BE2C (cell line): ENCODE measurements around the gene SFXN3.
"Not testable (repeated sequence)": the region's sequence is repeated elsewhere in the genome, so short reads cannot be mapped to it uniquely, and the experiment has no call there.

Source experiments
- DNase-seq: peaks from one replicate; pipeline ENCODE4 v3.0.0-alpha.2; 2020
- H3K27me3 ChIP-seq: fragments of 250-450 bp; sonication (Bioruptor Pico); 2 replicates; pipeline ENCODE4 v1.5.1; 2020; ENCODE audit warnings: mild to moderate bottlenecking
- H3K36me3 ChIP-seq: fragments of 250-450 bp; sonication (Bioruptor Pico); 2 replicates; pipeline ENCODE4 v1.5.1; 2020; ENCODE audit warnings: mild to moderate bottlenecking
- H3K4me1 ChIP-seq: fragments of 250-450 bp; sonication (Bioruptor Pico); 2 replicates; pipeline ENCODE4 v1.5.1; 2020
- H3K4me3 ChIP-seq: 2 replicates; pipeline ENCODE4 v1.5.1; 2011; ENCODE audit warnings: low read depth, low read length
- H3K9me3 ChIP-seq: fragments of 250-450 bp; sonication (Bioruptor Pico); 2 replicates; pipeline ENCODE4 v1.5.1; 2020
- TF ChIP-seq, protein P1 (sequence below): IDR thresholded peaks from 2 replicates; pipeline ENCODE4 v1.5.1; 2012; ENCODE audit warnings: mild to moderate bottlenecking, low read depth, low read length

Gene SFXN3

GRCh38 chr10:101031796-101032636 lies 982 bp downstream of the SFXN3 start:
- Histone ChIP-seq H3K27me3 (no peaks in the 10 kb centered on the region), H3K4me3 (peak overlapping the region; percentile 80), H3K36me3 (no peaks in the 10 kb centered on the region), H3K9me3 (no peaks in the 10 kb centered on the region), H3K4me1 (peaks cover 19% of the 10 kb centered on the region)
- peak; percentile 64 for DNase-seq
- TF ChIP-seq, protein P1, sequence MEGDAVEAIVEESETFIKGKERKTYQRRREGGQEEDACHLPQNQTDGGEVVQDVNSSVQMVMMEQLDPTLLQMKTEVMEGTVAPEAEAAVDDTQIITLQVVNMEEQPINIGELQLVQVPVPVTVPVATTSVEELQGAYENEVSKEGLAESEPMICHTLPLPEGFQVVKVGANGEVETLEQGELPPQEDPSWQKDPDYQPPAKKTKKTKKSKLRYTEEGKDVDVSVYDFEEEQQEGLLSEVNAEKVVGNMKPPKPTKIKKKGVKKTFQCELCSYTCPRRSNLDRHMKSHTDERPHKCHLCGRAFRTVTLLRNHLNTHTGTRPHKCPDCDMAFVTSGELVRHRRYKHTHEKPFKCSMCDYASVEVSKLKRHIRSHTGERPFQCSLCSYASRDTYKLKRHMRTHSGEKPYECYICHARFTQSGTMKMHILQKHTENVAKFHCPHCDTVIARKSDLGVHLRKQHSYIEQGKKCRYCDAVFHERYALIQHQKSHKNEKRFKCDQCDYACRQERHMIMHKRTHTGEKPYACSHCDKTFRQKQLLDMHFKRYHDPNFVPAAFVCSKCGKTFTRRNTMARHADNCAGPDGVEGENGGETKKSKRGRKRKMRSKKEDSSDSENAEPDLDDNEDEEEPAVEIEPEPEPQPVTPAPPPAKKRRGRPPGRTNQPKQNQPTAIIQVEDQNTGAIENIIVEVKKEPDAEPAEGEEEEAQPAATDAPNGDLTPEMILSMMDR = no peak

DNA sequence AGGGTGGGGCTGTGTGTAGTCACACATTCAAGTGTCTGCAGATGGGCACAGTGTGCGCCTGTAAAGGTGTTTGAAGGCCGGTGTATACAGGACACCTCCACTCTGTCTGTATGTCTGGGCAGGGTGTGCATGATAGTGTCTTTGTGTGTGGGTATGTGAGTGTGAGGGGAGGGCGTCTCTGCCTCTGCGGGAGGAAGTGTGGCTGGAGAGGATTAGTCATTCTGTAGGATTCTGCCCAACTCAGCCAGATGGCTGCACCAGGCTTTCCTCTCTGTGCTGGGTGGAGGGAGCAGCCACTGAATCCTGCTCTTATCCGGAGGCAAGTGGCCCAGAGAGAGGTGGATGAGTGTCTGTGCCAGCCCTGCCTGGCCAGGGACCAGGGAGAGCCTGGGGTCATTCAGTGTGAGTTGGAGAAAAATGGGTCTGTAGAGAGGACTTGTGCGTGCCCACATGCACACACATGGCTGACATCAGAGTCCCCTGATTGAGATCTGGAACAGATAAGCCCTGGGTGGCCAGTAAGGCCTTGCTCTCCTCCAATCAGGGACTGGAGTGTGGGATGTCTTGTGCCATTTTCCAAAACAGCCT lies 1.7 kb downstream of the SFXN3 start:
- Histone ChIP-seq H3K4me1 (peaks cover 19% of the 10 kb centered on the region), H3K9me3 (no peaks in the 10 kb centered on the region), H3K4me3 (peak overlapping the region; percentile 80), H3K36me3 (no peaks in the 10 kb centered on the region), H3K27me3 (no peaks in the 10 kb centered on the region)
- TF ChIP-seq, protein P1 = no peak
- DNase-seq = peak; percentile 84

DNA sequence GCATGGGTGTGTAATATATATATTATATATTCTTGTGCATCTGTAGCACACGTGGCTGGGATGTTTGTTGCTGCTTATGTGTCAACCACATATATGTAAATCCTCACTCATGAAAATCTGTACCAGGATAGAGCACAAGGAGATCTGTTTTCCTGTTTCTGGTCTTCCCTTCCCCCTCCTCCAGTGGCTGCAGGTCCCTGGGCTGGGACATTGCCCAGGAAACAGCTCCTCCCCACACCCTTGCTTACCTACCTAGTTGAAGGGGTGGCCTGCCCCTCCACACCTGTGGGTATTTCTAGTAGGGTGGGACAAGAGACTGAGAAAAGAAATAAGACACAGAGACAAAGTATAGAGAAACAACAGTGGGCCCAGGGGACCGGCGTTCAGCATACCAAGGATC lies 2.2 kb downstream of the SFXN3 start:
- TF ChIP-seq, protein P1 = no peak
- Histone ChIP-seq H3K4me1 (peaks cover 19% of the 10 kb centered on the region), H3K27me3 (no peaks in the 10 kb centered on the region), H3K9me3 (no peaks in the 10 kb centered on the region), H3K36me3 (no peaks in the 10 kb centered on the region), H3K4me3 (peak overlapping the region; percentile 80)
- DNase-seq = no peak

DNA sequence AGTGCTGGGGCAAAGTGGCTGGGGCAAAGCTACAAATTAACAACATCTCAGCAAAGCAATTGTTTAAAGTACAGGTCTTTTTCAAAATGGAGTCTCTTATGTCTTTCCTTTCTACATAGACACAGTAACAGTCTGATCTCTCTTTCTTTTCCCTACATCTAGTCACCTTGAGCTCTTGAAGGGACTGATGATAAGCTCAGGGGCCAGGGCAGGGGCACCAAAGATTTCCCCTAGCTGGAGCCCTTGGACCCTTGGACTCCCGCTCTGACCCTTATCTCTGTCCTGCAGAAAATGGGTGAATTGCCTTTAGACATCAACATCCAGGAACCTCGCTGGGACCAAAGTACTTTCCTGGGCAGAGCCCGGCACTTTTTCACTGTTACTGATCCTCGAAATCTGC lies 3.4 kb downstream of the SFXN3 start:
- H3K9me3 ChIP-seq, H3K4me3 ChIP-seq, DNase-seq, H3K36me3 ChIP-seq, H3K27me3 ChIP-seq: not testable (repeated sequence)
- peaks cover 11% of the 10 kb centered on the region for H3K4me1 ChIP-seq

DNA sequence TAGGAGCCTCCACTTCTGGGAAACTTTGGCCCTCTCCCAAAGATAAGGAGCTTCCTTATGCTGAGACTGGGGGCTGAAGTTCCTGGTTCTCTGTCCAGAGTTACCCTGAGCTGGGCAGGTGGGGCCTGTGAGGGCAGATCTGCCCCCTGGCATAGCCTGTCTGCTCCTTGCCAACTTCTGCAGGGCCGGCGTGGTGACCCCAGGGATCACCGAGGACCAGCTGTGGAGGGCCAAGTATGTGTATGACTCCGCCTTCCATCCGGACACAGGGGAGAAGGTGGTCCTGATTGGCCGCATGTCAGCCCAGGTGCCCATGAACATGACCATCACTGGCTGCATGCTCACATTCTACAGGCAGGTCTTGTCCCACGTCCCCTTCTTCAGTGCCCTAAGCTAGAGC lies 4.3 kb downstream of the SFXN3 start:
- Histone ChIP-seq H3K4me3 (no peak overlapping the region), H3K4me1 (peaks cover 7% of the 10 kb centered on the region), H3K27me3 (no peaks in the 10 kb centered on the region), H3K36me3 (no peaks in the 10 kb centered on the region), H3K9me3 (no peaks in the 10 kb centered on the region)
- TF ChIP-seq, protein P1 = no peak
- DNase-seq = no peak

- no peaks in the 10 kb centered on the region for H3K9me3 ChIP-seq
- no peaks in the 10 kb centered on the region for H3K36me3 ChIP-seq
- TF ChIP-seq, protein P1 = no peak
- H3K4me1 ChIP-seq = peaks cover 7% of the 10 kb centered on the region
- DNase-seq = no peak
- no peaks in the 10 kb centered on the region for H3K27me3 ChIP-seq
- no peak overlapping the region for H3K4me3 ChIP-seq
These were observed 5.1 kb downstream of the SFXN3 start for GRCh38 chr10:101035916-101036702.
